SJSA1 (cell line): ENCODE measurements around the gene MED13. TPM values are rescaled to one million over a fixed set of nuclear protein-coding genes. Genes with fewer than 3 reads are reported as not detected.
A peak's percentile ranks its signal among the peaks of the same experiment; 100 is the strongest.

Source experiments
- DNase-seq, 2 experiments: peaks; one replicate each; pipeline ENCODE4 v3.0.0-alpha.2; 2015 to 2020; ENCODE audit warnings: low spot score in 2 of 2, low read depth in 1 of 2
- H3K27ac ChIP-seq: fragments of 250-450 bp; sonication (Bioruptor Pico); 2 replicates; pipeline ENCODE4 v1.5.1; 2020; ENCODE audit warnings: mild to moderate bottlenecking, moderate library complexity
- H3K27me3 ChIP-seq: fragments of 250-450 bp; sonication (Bioruptor Pico); replicated peaks from 2 replicates; pipeline ENCODE4 v1.5.1; 2020; ENCODE audit warnings: mild to moderate bottlenecking, moderate library complexity
- H3K36me3 ChIP-seq: fragments of 250-450 bp; sonication (Bioruptor Pico); 2 replicates; pipeline ENCODE4 v1.5.1; 2020; ENCODE audit warnings: mild to moderate bottlenecking
- H3K4me1 ChIP-seq: fragments of 250-450 bp; sonication (Bioruptor Pico); replicated peaks from 2 replicates; pipeline ENCODE4 v1.6.1; 2021; ENCODE audit warnings: mild to moderate bottlenecking
- H3K4me3 ChIP-seq: fragments of 250-450 bp; sonication (Bioruptor Pico); 2 replicates; pipeline ENCODE4 v1.5.1; 2020; ENCODE audit warnings: mild to moderate bottlenecking
- H3K9me3 ChIP-seq: fragments of 250-450 bp; sonication (Bioruptor Pico); replicated peaks from 2 replicates; pipeline ENCODE4 v1.5.1; 2020; ENCODE audit warnings: mild to moderate bottlenecking
- total RNA-seq: library from RNA; depleted of rRNA; stranded (reverse); fragments of >200 nt; shearing (Covaris generic); gene quantifications from 2 replicates; pipeline ENCODE4 v1.2.3, GENCODE V29; 2014

The MED13 gene
- total RNA-seq, 1 experiment from 2014 or later: 47.9 TPM

- Histone ChIP-seq H3K27me3 (no peaks in the 10 kb centered on the region), H3K36me3 (peaks cover 54% of the 10 kb centered on the region), H3K9me3 (no peaks in the 10 kb centered on the region), H3K4me1 (peaks cover 15% of the 10 kb centered on the region), H3K27ac (no peak overlapping the region), H3K4me3 (no peak overlapping the region)
- peak in 1 of 2 experiments; percentile 15 for DNase-seq
Measured at GRCh38 chr17:62062302-62062701, 2.8 kb downstream of the MED13 start.

DNA sequence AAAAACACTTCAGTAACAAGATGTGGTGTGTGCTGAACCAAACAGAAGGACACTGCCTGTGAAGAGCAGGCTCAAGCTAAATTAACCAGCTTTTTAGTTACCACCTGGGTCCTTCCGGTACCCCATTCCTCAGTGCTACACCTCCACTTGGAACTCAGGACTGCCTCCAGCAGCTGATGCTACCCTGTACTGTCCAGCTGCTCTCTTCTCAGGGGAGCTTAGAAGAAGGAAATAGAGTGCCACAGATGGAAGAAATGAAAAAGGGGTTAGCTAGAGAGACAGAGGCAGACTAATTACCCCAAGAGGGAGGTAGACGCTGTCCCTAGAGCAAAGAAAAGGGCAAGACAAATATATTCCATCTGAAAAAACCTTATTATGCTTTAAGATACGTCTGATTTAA, 5.7 kb downstream of the MED13 start:
- H3K9me3 ChIP-seq: no peaks in the 10 kb centered on the region
- H3K27ac ChIP-seq: no peak overlapping the region
- DNase-seq: no peak
- H3K4me1 ChIP-seq: peaks cover 15% of the 10 kb centered on the region
- H3K36me3 ChIP-seq: peaks cover 81% of the 10 kb centered on the region
- H3K27me3 ChIP-seq: no peaks in the 10 kb centered on the region
- no peak overlapping the region for H3K4me3 ChIP-seq

DNA sequence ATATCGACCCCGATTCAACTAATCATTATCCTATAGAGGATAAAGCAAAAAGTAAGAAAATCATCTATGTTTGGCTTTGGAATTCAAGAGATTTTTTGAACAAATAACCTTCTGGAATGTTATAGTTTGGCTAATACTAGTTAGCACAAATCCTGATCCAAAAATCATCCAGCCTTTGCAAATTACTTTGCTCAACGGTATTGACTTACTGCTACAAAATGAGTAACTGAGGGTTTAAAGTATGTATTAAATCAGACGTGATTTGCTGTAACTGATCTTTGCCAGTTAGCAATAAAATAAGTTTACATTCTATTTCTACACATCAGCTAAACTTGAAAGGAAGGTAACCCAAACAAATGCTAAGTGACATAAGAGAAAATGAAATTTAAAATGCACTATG, 6.5 kb downstream of the MED13 start:
- Histone ChIP-seq H3K4me1 (peaks cover 15% of the 10 kb centered on the region), H3K9me3 (no peaks in the 10 kb centered on the region), H3K4me3 (no peak overlapping the region), H3K27me3 (no peaks in the 10 kb centered on the region), H3K27ac (no peak overlapping the region), H3K36me3 (peaks cover 77% of the 10 kb centered on the region)
- DNase-seq: no peak

- peaks cover 79% of the 10 kb centered on the region for H3K36me3 ChIP-seq
- H3K27me3 ChIP-seq: no peaks in the 10 kb centered on the region
- H3K9me3 ChIP-seq: no peaks in the 10 kb centered on the region
- H3K4me1 ChIP-seq: peaks cover 6% of the 10 kb centered on the region
- no peak for DNase-seq
- H3K27ac ChIP-seq: no peak overlapping the region
- H3K4me3 ChIP-seq: no peak overlapping the region
Measured at GRCh38 chr17:62057696-62058095, 7.4 kb downstream of the MED13 start.

DNA sequence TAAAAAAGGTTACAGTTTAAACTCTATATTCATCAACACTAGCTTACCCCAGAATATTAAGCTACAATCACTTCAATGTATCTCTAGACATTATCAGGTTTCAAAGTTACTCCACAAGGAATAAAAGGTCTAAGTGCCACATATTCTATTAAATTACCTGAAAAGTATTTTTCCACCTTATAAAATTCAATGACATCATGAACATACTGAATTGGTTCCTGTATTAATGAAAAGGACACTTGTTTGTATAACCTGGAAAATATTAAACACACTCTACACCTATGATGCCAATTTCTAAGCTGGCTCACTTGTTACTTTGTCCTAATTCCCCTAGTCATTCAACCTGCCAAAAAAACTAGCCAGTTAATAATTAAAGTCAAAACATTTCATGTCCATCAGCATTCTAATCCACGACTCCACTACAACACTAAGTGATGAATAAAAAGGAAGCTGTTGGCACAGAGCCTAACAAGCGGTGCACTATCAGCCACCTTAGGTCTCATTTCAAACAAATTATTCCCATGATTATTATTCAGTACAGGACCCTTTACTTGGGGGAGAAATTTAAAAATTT, 12.2 kb downstream of the MED13 start:
- Histone ChIP-seq H3K27ac (no peak overlapping the region), H3K4me3 (no peak overlapping the region), H3K4me1 (no peaks in the 10 kb centered on the region), H3K9me3 (no peaks in the 10 kb centered on the region), H3K36me3 (peaks cover 81% of the 10 kb centered on the region), H3K27me3 (no peaks in the 10 kb centered on the region)
- no peak for DNase-seq

GRCh38 chr17:62051053-62051452, 14.0 kb downstream of the MED13 start:
- Histone ChIP-seq H3K4me3 (no peak overlapping the region), H3K9me3 (no peaks in the 10 kb centered on the region), H3K27ac (no peak overlapping the region), H3K4me1 (no peaks in the 10 kb centered on the region), H3K27me3 (no peaks in the 10 kb centered on the region), H3K36me3 (peaks cover 79% of the 10 kb centered on the region)
- no peak for DNase-seq

- Histone ChIP-seq H3K4me1 (no peaks in the 10 kb centered on the region), H3K27me3 (no peaks in the 10 kb centered on the region), H3K4me3 (no peak overlapping the region), H3K36me3 (peaks cover 78% of the 10 kb centered on the region), H3K27ac (no peak overlapping the region), H3K9me3 (no peaks in the 10 kb centered on the region)
- DNase-seq: no peak
Measured at GRCh38 chr17:62049299-62049698, 15.8 kb downstream of the MED13 start.

DNA sequence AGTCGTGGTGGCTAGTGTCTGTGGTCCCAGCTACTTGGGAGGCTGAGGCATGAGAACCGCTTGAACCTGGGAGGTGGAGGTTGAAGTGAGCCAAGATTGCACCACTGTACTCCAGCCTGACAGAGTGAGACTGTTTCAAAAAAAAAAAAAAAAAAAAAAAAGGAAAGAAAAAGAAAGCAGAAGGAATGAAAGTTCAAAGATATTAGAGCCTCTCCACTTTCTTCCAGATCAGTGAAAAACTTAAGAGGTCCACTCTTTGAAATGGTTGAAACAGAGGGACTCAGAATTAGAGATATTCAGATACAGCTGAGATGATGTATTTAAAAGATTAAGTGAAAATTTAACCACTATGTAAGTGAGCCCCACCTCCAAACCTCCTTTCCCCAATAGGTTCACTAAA, 16.8 kb downstream of the MED13 start:
- Histone ChIP-seq H3K4me1 (no peaks in the 10 kb centered on the region), H3K27ac (no peak overlapping the region), H3K36me3 (peaks cover 86% of the 10 kb centered on the region), H3K9me3 (no peaks in the 10 kb centered on the region), H3K4me3 (no peak overlapping the region), H3K27me3 (no peaks in the 10 kb centered on the region)
- DNase-seq: no peak

DNA sequence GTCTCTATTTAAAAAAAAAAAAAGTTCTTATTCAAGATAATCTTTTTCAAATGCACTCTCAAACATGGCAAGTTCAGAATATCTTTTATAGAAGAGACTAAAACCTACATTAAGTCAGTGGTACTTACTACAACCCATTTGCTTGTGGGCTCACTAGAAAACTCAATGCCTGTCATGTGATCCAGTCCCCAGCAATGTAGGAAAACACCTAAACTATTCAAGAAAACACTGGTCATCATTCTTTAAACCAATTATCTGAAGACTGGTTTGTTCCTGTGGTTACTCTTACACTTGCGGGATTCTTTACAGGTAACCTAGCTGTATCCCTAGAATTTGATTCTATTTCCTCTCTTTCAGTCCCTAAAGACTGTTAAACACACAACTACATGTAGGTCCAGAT, 19.6 kb downstream of the MED13 start:
- no peak overlapping the region for H3K27ac ChIP-seq
- H3K27me3 ChIP-seq: no peaks in the 10 kb centered on the region
- H3K9me3 ChIP-seq: no peaks in the 10 kb centered on the region
- peaks cover 80% of the 10 kb centered on the region for H3K36me3 ChIP-seq
- no peak overlapping the region for H3K4me3 ChIP-seq
- H3K4me1 ChIP-seq: no peaks in the 10 kb centered on the region
- no peak for DNase-seq

DNA sequence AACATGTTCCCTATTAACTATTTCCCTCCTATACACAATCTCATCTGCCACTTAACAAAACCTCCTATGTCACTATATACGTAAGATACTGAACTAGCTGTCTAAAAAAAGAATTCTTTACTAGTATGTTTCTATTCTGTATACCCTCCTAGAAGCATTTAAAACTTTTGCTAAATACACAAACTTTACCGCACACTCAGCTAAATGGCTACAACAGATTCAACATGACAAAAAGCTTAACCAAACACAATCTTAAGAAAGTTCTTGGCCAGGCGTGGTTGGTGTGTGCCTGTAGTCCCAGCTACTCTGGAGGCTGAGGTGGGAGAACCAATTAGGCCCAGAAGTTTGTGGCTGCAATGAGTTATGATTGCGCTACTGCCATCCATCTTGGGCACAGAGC, 20.0 kb downstream of the MED13 start:
- H3K4me3 ChIP-seq: no peak overlapping the region
- H3K9me3 ChIP-seq: no peaks in the 10 kb centered on the region
- no peaks in the 10 kb centered on the region for H3K4me1 ChIP-seq
- H3K36me3 ChIP-seq: peaks cover 81% of the 10 kb centered on the region
- no peaks in the 10 kb centered on the region for H3K27me3 ChIP-seq
- no peak for DNase-seq
- H3K27ac ChIP-seq: no peak overlapping the region

- DNase-seq: no peak
Measured at GRCh38 chr17:62043602-62044001, 21.5 kb downstream of the MED13 start.

GRCh38 chr17:62043140-62043539, 21.9 kb downstream of the MED13 start:
- Histone ChIP-seq H3K27ac (no peak overlapping the region), H3K4me3 (no peak overlapping the region), H3K4me1 (no peaks in the 10 kb centered on the region), H3K27me3 (no peaks in the 10 kb centered on the region), H3K36me3 (peaks cover 72% of the 10 kb centered on the region), H3K9me3 (no peaks in the 10 kb centered on the region)
- DNase-seq: no peak

More at GRCh38 chr17:62043602-62044001, 21.5 kb downstream of the MED13 start:
- Histone ChIP-seq H3K4me1 (no peaks in the 10 kb centered on the region), H3K27ac (no peak overlapping the region), H3K27me3 (no peaks in the 10 kb centered on the region), H3K36me3 (peaks cover 75% of the 10 kb centered on the region), H3K4me3 (no peak overlapping the region), H3K9me3 (no peaks in the 10 kb centered on the region)

DNA sequence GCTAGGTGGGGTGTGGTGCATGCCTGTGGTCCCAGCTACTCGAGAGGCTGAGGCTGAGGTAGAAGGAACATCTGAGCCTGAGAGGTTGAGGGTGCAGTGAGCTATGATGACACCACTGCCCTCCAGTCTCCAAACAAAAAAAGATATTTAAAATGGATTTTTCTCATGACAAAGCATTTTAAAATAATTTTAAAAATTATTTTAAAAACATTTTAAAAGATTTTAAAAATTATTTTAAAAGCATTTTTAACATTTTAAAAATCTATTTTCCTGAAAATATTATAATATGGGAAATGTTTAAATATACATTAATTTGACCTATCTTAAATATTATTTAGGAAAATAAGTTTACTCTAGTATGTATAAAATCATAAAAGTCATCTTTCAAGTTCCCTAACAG, 26.8 kb downstream of the MED13 start:
- DNase-seq: no peak
- Histone ChIP-seq H3K9me3 (no peaks in the 10 kb centered on the region), H3K27me3 (no peaks in the 10 kb centered on the region), H3K36me3 (peaks cover 54% of the 10 kb centered on the region), H3K4me3 (no peak overlapping the region), H3K27ac (no peak overlapping the region), H3K4me1 (no peaks in the 10 kb centered on the region)

DNA sequence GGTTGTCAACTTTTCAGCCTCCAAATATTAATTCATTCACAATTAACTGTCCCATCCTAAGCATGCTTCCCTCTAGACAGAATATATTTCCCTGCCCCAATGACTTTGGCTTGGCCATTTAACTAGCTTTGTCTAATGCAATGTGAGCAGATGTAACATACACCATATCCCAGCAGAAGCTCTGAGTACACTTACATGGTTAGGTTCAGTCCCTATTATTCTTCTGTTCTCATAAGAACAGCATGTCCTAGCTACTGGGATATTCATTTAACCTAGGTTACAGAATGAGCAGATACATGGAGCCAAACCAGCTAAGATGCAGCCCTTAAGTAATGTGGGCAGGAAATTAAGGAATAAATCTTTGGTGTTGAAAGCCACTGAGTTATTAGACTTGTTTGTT, 31.8 kb downstream of the MED13 start:
- Histone ChIP-seq H3K36me3 (peaks cover 69% of the 10 kb centered on the region), H3K4me3 (no peak overlapping the region), H3K27me3 (no peaks in the 10 kb centered on the region), H3K27ac (no peak overlapping the region), H3K9me3 (no peaks in the 10 kb centered on the region), H3K4me1 (no peaks in the 10 kb centered on the region)
- no peak for DNase-seq

- Histone ChIP-seq H3K4me3 (no peak overlapping the region), H3K36me3 (peaks cover 77% of the 10 kb centered on the region), H3K9me3 (no peaks in the 10 kb centered on the region), H3K27ac (no peak overlapping the region), H3K4me1 (no peaks in the 10 kb centered on the region), H3K27me3 (no peaks in the 10 kb centered on the region)
- no peak for DNase-seq
Measured at GRCh38 chr17:62032480-62032879, 32.6 kb downstream of the MED13 start.
